ENCODE data around the gene CCT5.

The CCT5 gene

DNA sequence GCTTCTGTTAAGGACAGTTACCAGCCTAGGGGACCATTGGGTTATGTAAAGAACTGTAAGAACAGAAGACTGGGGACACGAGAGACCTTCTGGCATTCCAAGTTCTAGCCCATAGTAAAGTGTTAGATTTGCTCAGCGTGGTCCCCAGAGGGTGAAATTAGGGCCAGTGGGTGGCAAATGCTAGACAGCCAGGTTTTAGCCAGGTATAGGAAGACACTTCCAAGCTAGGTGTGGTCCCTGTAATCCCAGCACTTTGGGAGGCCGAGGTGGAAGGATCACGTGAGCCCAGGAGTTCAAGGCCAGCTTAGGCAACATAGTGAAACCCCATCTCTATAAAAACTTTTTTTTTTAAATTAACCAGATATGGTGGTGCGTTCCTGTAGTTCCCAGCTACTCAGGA is 34.7 kb upstream of the CCT5 start (continued):
- TF ChIP-seq, protein P1, sequence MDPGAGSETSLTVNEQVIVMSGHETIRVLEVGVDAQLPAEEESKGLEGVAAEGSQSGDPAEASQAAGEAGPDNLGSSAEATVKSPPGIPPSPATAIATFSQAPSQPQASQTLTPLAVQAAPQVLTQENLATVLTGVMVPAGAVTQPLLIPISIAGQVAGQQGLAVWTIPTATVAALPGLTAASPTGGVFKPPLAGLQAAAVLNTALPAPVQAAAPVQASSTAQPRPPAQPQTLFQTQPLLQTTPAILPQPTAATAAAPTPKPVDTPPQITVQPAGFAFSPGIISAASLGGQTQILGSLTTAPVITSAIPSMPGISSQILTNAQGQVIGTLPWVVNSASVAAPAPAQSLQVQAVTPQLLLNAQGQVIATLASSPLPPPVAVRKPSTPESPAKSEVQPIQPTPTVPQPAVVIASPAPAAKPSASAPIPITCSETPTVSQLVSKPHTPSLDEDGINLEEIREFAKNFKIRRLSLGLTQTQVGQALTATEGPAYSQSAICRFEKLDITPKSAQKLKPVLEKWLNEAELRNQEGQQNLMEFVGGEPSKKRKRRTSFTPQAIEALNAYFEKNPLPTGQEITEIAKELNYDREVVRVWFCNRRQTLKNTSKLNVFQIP (CRISPR knock-in tag; IDR thresholded peaks at IDR 0.05; ENCODE audit: borderline replicate concordance, low read depth): no peak
- TF ChIP-seq ZC3H10 (CRISPR knock-in tag; IDR thresholded peaks at IDR 0.05) (no peak), TCF4 (CRISPR knock-in tag; IDR thresholded peaks at IDR 0.05; ENCODE audit: borderline replicate concordance) (no peak), ZNF565 (CRISPR knock-in tag; conservative IDR thresholded peaks at IDR 0.05; ENCODE audit: low read depth) (no peak), ARNTL (CRISPR knock-in tag; IDR thresholded peaks at IDR 0.05; ENCODE audit: borderline replicate concordance, low read depth) (no peak), CSDC2 (CRISPR knock-in tag; IDR thresholded peaks at IDR 0.05) (no peak), RARB (CRISPR knock-in tag; IDR thresholded peaks at IDR 0.05) (no peak), TOX (CRISPR knock-in tag; IDR thresholded peaks at IDR 0.05; ENCODE audit: borderline replicate concordance) (no peak), BACH2 (CRISPR knock-in tag; IDR thresholded peaks at IDR 0.05; ENCODE audit: borderline replicate concordance) (no peak)
- TF ChIP-seq, protein P2, sequence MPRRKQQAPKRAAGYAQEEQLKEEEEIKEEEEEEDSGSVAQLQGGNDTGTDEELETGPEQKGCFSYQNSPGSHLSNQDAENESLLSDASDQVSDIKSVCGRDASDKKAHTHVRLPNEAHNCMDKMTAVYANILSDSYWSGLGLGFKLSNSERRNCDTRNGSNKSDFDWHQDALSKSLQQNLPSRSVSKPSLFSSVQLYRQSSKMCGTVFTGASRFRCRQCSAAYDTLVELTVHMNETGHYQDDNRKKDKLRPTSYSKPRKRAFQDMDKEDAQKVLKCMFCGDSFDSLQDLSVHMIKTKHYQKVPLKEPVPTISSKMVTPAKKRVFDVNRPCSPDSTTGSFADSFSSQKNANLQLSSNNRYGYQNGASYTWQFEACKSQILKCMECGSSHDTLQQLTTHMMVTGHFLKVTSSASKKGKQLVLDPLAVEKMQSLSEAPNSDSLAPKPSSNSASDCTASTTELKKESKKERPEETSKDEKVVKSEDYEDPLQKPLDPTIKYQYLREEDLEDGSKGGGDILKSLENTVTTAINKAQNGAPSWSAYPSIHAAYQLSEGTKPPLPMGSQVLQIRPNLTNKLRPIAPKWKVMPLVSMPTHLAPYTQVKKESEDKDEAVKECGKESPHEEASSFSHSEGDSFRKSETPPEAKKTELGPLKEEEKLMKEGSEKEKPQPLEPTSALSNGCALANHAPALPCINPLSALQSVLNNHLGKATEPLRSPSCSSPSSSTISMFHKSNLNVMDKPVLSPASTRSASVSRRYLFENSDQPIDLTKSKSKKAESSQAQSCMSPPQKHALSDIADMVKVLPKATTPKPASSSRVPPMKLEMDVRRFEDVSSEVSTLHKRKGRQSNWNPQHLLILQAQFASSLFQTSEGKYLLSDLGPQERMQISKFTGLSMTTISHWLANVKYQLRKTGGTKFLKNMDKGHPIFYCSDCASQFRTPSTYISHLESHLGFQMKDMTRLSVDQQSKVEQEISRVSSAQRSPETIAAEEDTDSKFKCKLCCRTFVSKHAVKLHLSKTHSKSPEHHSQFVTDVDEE (CRISPR knock-in tag; IDR thresholded peaks at IDR 0.05): no peak

DNA sequence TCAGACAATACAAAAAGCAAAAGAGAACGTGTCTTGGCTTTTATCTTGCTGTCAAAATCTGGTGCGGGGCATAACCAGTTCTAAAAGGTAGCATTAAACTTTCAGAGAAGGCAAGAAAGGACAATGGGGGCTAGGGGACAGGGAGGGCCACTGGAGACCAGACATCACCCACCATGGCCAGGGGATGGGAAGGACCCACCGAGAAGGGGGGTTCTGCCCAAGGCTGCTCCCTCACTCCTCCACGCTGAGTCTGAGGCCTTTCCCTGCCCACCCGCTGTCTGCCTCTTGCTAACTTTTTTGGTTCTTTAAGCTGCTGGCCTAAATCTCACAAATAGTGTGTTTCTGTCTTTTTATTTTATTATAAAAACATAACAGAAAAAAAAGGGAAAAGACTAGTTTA is 34.0 kb upstream of the CCT5 start:
- ATAC-seq: no peak
- TF ChIP-seq, protein P1 (CRISPR knock-in tag; IDR thresholded peaks at IDR 0.05; ENCODE audit: borderline replicate concordance, low read depth): no peak
- TF ChIP-seq, protein P3, sequence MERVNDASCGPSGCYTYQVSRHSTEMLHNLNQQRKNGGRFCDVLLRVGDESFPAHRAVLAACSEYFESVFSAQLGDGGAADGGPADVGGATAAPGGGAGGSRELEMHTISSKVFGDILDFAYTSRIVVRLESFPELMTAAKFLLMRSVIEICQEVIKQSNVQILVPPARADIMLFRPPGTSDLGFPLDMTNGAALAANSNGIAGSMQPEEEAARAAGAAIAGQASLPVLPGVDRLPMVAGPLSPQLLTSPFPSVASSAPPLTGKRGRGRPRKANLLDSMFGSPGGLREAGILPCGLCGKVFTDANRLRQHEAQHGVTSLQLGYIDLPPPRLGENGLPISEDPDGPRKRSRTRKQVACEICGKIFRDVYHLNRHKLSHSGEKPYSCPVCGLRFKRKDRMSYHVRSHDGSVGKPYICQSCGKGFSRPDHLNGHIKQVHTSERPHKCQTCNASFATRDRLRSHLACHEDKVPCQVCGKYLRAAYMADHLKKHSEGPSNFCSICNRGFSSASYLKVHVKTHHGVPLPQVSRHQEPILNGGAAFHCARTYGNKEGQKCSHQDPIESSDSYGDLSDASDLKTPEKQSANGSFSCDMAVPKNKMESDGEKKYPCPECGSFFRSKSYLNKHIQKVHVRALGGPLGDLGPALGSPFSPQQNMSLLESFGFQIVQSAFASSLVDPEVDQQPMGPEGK (CRISPR knock-in tag; IDR thresholded peaks at IDR 0.05; ENCODE audit: borderline replicate concordance): no peak
- TF ChIP-seq SNAI2 (CRISPR knock-in tag; IDR thresholded peaks at IDR 0.05) (no peak), ZNF565 (CRISPR knock-in tag; conservative IDR thresholded peaks at IDR 0.05; ENCODE audit: low read depth) (no peak), TOX (CRISPR knock-in tag; IDR thresholded peaks at IDR 0.05; ENCODE audit: borderline replicate concordance) (no peak), CSDC2 (CRISPR knock-in tag; IDR thresholded peaks at IDR 0.05) (no peak), OSR1 (CRISPR knock-in tag; IDR thresholded peaks at IDR 0.05) (no peak), TCF4 (CRISPR knock-in tag; IDR thresholded peaks at IDR 0.05; ENCODE audit: borderline replicate concordance) (no peak), ZNF70 (CRISPR knock-in tag; IDR thresholded peaks at IDR 0.05) (no peak), ISL1 (CRISPR knock-in tag; IDR thresholded peaks at IDR 0.05) (no peak)

DNA sequence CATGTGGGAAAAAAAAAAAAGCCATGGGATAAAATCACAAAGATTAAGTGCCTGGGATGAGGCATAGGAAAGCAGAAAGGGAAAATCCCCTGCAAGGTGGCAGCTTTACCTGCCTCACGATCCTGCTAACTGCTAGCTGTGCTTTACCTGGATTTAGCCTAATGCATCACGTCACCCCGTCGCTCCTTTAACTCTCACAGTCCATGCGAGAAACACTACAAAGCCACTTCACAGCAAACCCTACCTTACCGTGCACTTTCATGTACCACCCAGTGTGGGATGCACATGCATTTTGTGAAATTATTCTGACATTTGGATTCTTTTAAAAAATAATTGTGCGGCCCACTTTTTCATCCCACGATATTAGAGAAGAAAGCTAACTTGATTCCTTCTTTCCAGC is 31.4 kb upstream of the CCT5 start:
- ATAC-seq: no peak
- TF ChIP-seq, protein P1 (CRISPR knock-in tag; IDR thresholded peaks at IDR 0.05; ENCODE audit: borderline replicate concordance, low read depth): no peak
- TF ChIP-seq ZNF8 (CRISPR knock-in tag; IDR thresholded peaks at IDR 0.05): no peak
- TF ChIP-seq, protein P3 (CRISPR knock-in tag; IDR thresholded peaks at IDR 0.05; ENCODE audit: borderline replicate concordance): no peak
- no peak for TF ChIP-seq ZFP30 (CRISPR knock-in tag; IDR thresholded peaks at IDR 0.05)
- no peak for TF ChIP-seq RARB (CRISPR knock-in tag; IDR thresholded peaks at IDR 0.05)
- no peak for TF ChIP-seq GLIS3 (CRISPR knock-in tag; IDR thresholded peaks at IDR 0.05)
- no peak for TF ChIP-seq ARNTL (CRISPR knock-in tag; IDR thresholded peaks at IDR 0.05; ENCODE audit: borderline replicate concordance, low read depth)
- TF ChIP-seq, protein P2 (CRISPR knock-in tag; IDR thresholded peaks at IDR 0.05): no peak
- TF ChIP-seq ZNF70 (CRISPR knock-in tag; IDR thresholded peaks at IDR 0.05): no peak
- TF ChIP-seq ESRRG (CRISPR knock-in tag; IDR thresholded peaks at IDR 0.05): no peak
- TF ChIP-seq, protein P4, sequence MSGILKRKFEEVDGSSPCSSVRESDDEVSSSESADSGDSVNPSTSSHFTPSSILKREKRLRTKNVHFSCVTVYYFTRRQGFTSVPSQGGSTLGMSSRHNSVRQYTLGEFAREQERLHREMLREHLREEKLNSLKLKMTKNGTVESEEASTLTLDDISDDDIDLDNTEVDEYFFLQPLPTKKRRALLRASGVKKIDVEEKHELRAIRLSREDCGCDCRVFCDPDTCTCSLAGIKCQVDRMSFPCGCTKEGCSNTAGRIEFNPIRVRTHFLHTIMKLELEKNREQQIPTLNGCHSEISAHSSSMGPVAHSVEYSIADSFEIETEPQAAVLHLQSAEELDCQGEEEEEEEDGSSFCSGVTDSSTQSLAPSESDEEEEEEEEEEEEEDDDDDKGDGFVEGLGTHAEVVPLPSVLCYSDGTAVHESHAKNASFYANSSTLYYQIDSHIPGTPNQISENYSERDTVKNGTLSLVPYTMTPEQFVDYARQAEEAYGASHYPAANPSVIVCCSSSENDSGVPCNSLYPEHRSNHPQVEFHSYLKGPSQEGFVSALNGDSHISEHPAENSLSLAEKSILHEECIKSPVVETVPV (CRISPR knock-in tag; IDR thresholded peaks at IDR 0.05): no peak
- no peak for TF ChIP-seq BACH2 (CRISPR knock-in tag; IDR thresholded peaks at IDR 0.05; ENCODE audit: borderline replicate concordance)
- no peak for TF ChIP-seq ZNF565 (CRISPR knock-in tag; conservative IDR thresholded peaks at IDR 0.05; ENCODE audit: low read depth)
- TF ChIP-seq ISL1 (CRISPR knock-in tag; IDR thresholded peaks at IDR 0.05): no peak

Measured in SK-N-SH treated with all-trans-retinoic acid at 6 μM for 48 hours (cell line).